ENCODE results near the gene STXBP5L.

The STXBP5L gene

DNA sequence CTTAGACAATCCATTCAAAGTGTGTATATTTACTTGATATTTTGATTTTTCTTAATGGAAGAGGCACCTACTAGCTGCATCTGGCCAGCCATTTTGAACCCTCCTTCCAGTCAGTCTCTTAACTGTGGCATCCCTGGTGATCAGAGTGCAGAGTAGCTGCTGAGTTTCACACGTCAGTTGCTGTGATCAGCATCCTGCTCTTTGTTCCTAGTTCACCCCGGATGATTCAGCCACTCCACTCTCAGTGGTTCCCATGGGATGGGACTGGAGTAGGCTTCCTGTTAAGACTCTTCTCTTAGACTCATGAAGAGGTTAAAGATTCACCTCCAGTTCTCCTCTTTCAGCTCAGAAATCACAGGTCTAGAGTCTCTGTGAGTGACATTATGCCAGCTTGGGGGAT lies 75.8 kb downstream of the STXBP5L start:
- no peak overlapping the region for H3K27ac ChIP-seq
- TF ChIP-seq, protein P1, sequence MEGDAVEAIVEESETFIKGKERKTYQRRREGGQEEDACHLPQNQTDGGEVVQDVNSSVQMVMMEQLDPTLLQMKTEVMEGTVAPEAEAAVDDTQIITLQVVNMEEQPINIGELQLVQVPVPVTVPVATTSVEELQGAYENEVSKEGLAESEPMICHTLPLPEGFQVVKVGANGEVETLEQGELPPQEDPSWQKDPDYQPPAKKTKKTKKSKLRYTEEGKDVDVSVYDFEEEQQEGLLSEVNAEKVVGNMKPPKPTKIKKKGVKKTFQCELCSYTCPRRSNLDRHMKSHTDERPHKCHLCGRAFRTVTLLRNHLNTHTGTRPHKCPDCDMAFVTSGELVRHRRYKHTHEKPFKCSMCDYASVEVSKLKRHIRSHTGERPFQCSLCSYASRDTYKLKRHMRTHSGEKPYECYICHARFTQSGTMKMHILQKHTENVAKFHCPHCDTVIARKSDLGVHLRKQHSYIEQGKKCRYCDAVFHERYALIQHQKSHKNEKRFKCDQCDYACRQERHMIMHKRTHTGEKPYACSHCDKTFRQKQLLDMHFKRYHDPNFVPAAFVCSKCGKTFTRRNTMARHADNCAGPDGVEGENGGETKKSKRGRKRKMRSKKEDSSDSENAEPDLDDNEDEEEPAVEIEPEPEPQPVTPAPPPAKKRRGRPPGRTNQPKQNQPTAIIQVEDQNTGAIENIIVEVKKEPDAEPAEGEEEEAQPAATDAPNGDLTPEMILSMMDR (conservative IDR thresholded peaks at IDR 0.05; ENCODE audit: low read depth), result no peak
- POLR2A ChIA-PET (ENCODE audit: low non-redundant PET), result no interaction called here
- no peak for DNase-seq (ENCODE audit: low spot score)
- CTCF ChIA-PET, result interaction anchor here (0.6 kb wide), 1 partner anchor 148 kb away, joined by 3 read pairs; no protein-coding TSS in a partner anchor

DNA sequence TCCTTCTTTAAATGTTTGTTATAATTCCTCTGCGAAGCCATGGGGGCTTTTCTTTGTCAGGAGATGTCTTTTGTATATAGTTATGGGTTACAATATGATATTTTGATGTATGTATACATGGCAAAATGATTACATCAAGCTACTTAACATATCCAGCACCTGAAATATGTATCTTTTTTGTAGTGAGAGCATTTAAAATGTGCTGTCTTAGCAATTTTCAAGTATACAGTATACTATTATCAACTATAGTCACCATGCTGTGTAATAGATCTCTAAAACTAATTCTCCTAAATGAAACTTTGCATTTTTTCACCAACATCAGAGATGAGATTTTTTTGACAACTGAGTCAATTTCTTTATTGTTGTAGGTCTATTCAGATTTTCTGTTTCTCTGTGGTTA lies 77.2 kb downstream of the STXBP5L start:
- H3K27ac ChIP-seq, result no peak overlapping the region
- POLR2A ChIA-PET (ENCODE audit: low non-redundant PET), result no interaction called here
- CTCF ChIA-PET, result no interaction called here
- TF ChIP-seq, protein P1 (conservative IDR thresholded peaks at IDR 0.05; ENCODE audit: low read depth), result no peak
- no peak for DNase-seq (ENCODE audit: low spot score)

DNA sequence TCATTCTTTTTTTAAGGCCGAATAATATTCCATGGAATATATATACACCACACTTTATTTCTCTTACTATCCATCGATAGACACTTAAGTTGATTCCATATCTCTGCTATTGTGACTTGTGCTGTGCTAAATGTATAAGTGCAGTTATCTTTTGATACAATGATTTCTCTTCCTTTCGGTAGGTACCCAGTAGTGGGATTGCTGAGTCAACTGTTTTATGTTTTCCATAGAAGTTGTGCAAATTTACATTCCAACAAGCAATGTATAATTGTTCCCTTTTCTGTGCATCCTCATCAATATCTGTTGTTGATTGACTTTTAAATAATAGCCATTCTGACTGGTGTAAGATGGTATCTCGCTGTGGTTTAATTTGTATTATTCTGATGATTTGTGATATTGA lies 81.0 kb downstream of the STXBP5L start:
- no peak for DNase-seq (ENCODE audit: low spot score)
- H3K27ac ChIP-seq, result no peak overlapping the region
- POLR2A ChIA-PET (ENCODE audit: low non-redundant PET), result no interaction called here
- TF ChIP-seq, protein P1 (conservative IDR thresholded peaks at IDR 0.05; ENCODE audit: low read depth), result no peak
- CTCF ChIA-PET, result no interaction called here

DNA sequence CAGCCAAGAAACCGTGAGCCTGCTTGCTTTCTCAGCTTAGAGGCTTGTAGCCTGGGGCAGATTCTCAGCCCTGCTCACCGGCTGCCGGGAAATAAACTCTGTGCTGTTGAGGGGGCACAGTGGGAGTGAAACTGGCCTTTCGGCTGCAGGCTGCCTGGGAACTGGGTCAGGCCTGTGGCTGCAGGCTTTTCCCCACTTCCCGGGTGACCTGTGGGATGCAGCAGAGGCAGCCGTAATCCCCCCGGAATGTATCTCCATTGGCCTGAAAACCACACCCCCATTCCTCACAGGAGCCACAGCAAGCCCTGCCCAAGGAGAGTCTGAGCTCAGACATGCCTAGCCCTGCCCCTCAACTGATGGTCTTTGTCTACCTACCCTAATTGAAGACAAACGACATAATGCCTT lies 110.9 kb downstream of the STXBP5L start:
- CTCF ChIA-PET, result interaction anchor here (0.7 kb wide), 1 partner anchor 374 kb away, joined by 4 read pairs; no protein-coding TSS in a partner anchor

DNA sequence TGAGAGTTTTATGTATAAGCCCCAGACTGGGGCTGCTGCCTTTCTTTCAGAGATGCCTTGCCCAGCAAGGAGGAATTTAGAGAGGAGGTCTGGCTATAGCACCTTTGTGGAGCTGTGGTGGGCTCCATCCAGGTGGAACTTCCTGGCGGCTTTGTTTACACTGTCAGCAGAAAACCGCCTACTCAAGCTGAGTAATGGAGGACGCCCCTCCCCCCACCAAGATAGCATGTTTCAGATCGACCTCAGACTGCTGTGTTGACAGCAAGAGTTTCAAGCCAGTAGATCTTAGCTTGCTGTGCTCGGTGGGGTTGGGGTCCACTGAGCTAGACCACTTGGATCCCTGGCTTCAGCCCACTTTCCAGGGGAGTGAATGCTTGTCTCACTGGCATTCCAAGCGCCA lies 155.6 kb downstream of the STXBP5L start:
- POLR2A ChIA-PET (ENCODE audit: low non-redundant PET), result no interaction called here
- no peak overlapping the region for H3K27ac ChIP-seq
- no peak for DNase-seq (ENCODE audit: low spot score)
- CTCF ChIA-PET, result interaction anchor here (0.6 kb wide), 1 partner anchor 201 kb away, joined by 3 read pairs; no protein-coding TSS in a partner anchor
- TF ChIP-seq, protein P1 (conservative IDR thresholded peaks at IDR 0.05; ENCODE audit: low read depth), result no peak

More for the DNA sequence above, 110.9 kb downstream of the STXBP5L start:
- DNase-seq (ENCODE audit: low spot score), result no peak
- TF ChIP-seq, protein P1 (conservative IDR thresholded peaks at IDR 0.05; ENCODE audit: low read depth), result no peak
- H3K27ac ChIP-seq, result no peak overlapping the region
- POLR2A ChIA-PET (ENCODE audit: low non-redundant PET), result no interaction called here

DNA sequence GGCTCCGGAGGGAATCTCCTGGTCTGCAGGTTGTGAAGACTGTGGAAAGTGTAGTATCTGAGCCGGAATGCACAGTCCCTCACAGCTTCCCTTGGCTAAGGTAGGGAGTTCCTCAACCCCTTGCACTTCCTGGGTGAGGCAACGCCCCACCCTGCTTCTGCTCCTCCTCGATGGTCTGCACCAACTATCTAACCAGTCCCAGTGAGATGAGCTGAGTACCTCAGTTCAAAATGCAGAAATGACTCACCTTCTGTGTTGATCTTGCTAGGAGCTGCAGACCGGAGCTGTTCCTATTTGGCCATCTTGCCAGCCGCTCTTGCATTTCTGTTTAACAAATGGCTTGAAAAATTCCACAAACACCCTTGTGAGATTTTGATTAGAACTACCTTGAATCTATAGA lies 156.1 kb downstream of the STXBP5L start:
- DNase-seq (ENCODE audit: low spot score), result no peak
- TF ChIP-seq, protein P1 (conservative IDR thresholded peaks at IDR 0.05; ENCODE audit: low read depth), result no peak
- ChIA-PET POLR2A (ENCODE audit: low non-redundant PET) (no interaction called here), CTCF (interaction anchor here (0.6 kb wide), 1 partner anchor 201 kb away, joined by 3 read pairs; no protein-coding TSS in a partner anchor)
- no peak overlapping the region for H3K27ac ChIP-seq
